H1 (cell line): ENCODE data around the gene PTX4. TPM values are rescaled to one million over a fixed set of nuclear protein-coding genes. Genes with fewer than 3 reads are reported as not detected.

ENCODE experiments used
- CTCF ChIA-PET: fragments of 300-600 bp; sonication (Branson Sonifier 250); formaldehyde crosslinking; loops from one replicate; lab custom pipeline; 2021; ENCODE audit not compliant: partially characterized antibody; lab: Charles Lee
- POLR2A ChIA-PET: fragments of 300-600 bp; sonication (Branson Sonifier 250); formaldehyde crosslinking; loops from one replicate; lab custom pipeline; 2021; ENCODE audit warnings: inconsistent platforms; ENCODE audit not compliant: partially characterized antibody; lab: Charles Lee
- DNase-seq, 2 experiments: peaks; one replicate each; pipeline versions ENCODE4 v3.0.0 to v3.0.0-alpha.2; 2010 to 2022; ENCODE audit warnings: low spot score in 2 of 2, low read depth in 1 of 2, mixed read lengths in 1 of 2
- FAIRE-seq: peaks from 2 replicates; lab custom pipeline; 2011; peaks lifted over from hg19 to GRCh38; lab: Jason Lieb, UNC
- H2AFZ ChIP-seq: 2 replicates; pipeline ENCODE4 v1.8.1; 2012; ENCODE audit warnings: low read length, inconsistent platforms
- H2AK5ac ChIP-seq: 2 replicates; pipeline ENCODE4 v1.6.1; 2013; ENCODE audit warnings: low read depth, low read length
- H2BK120ac ChIP-seq: replicated peaks from 2 replicates; pipeline ENCODE3; 2013; ENCODE audit warnings: low read depth, low read length, inconsistent platforms
- H2BK12ac ChIP-seq: 2 replicates; pipeline ENCODE4 v1.6.1; 2013; ENCODE audit warnings: low read depth, low read length
- H2BK15ac ChIP-seq: 2 replicates; pipeline ENCODE4 v1.6.1; 2013; ENCODE audit warnings: low read length
- H2BK20ac ChIP-seq: 2 replicates; pipeline ENCODE4 v1.6.1; 2013; ENCODE audit warnings: low read length
- H2BK5ac ChIP-seq: 2 replicates; pipeline ENCODE4 v1.6.1; 2013; ENCODE audit warnings: low read depth, low read length
- H3K14ac ChIP-seq: 2 replicates; pipeline ENCODE4 v1.6.1; 2013; ENCODE audit warnings: inconsistent platforms; ENCODE audit not compliant: insufficient read length
- H3K18ac ChIP-seq: 2 replicates; pipeline ENCODE4 v1.6.1; 2013; ENCODE audit warnings: low read length; ENCODE audit errors: extremely low read depth
- H3K23ac ChIP-seq: 2 replicates; pipeline ENCODE4 v1.6.1; 2013; ENCODE audit warnings: inconsistent platforms; ENCODE audit not compliant: insufficient read length
- H3K23me2 ChIP-seq: 2 replicates; pipeline ENCODE4 v1.6.1; 2013; ENCODE audit warnings: low read depth, low read length
- H3K27ac ChIP-seq: 2 replicates; pipeline ENCODE4 v1.6.1; 2011; ENCODE audit warnings: low read depth, low read length, inconsistent platforms
- H3K27me3 ChIP-seq, 4 experiments: replicated peaks in 1 of 4; 1 replicate in 1 of 4; 2 replicates in 3 of 4; pipeline versions ENCODE4 v1.6.1 to v1.8.1; 2011 to 2013; ENCODE audit warnings: low read length in 3 of 4, mild to moderate bottlenecking in 3 of 4, inconsistent platforms in 2 of 4, mixed read lengths in 2 of 4, moderate library complexity in 1 of 4; ENCODE audit not compliant: control insufficient read depth in 3 of 4, insufficient read depth in 3 of 4; ENCODE audit errors: extremely low read depth in 1 of 4
- H3K36me3 ChIP-seq, 4 experiments: 2 replicates each; pipeline versions ENCODE4 v1.6.1 to v1.8.1; 2011 to 2013; ENCODE audit warnings: mild to moderate bottlenecking in 4 of 4, low read length in 3 of 4, moderate library complexity in 2 of 4, control low read depth in 1 of 4, inconsistent platforms in 1 of 4; ENCODE audit not compliant: insufficient read depth in 4 of 4, control insufficient read depth in 2 of 4
- H3K4ac ChIP-seq: replicated peaks from 2 replicates; pipeline ENCODE3; 2013; ENCODE audit warnings: low read length, low read depth, mixed read lengths, inconsistent platforms; ENCODE audit not compliant: insufficient read length
- H3K4me1 ChIP-seq, 4 experiments: replicated peaks in 1 of 4; 1 replicate in 1 of 4; 2 replicates in 3 of 4; pipeline versions ENCODE4 v1.6.1 to v1.8.1; 2011 to 2013; ENCODE audit warnings: low read length in 3 of 4, inconsistent platforms in 2 of 4, mixed read lengths in 1 of 4; ENCODE audit not compliant: insufficient read depth in 4 of 4, control insufficient read depth in 3 of 4
- H3K4me2 ChIP-seq, 2 experiments: 2 replicates each; pipeline versions ENCODE4 v1.6.1 to v1.8.1; 2011 to 2013; ENCODE audit warnings: low read depth in 2 of 2, low read length in 2 of 2, control low read depth in 1 of 2, inconsistent platforms in 1 of 2, mild to moderate bottlenecking in 1 of 2; ENCODE audit not compliant: insufficient read depth in 1 of 2
- H3K4me3 ChIP-seq, 4 experiments: fragments of 200-600, 300-600 bp in 1 of 4; sonication (generic), shearing (Covaris generic), sonication (Bioruptor Twin) in 1 of 4; 2 replicates each; pipeline versions ENCODE4 v1.5.1 to v1.8.1; 2011 to 2016; ENCODE audit warnings: low read length in 4 of 4, low read depth in 3 of 4, control low read depth in 2 of 4, inconsistent platforms in 2 of 4, mild to moderate bottlenecking in 2 of 4, mixed read lengths in 1 of 4, moderate library complexity in 1 of 4; ENCODE audit not compliant: insufficient read depth in 2 of 4; ENCODE audit errors: extremely low read depth in 1 of 4
- H3K56ac ChIP-seq: replicated peaks from 2 replicates; pipeline ENCODE3; 2013; ENCODE audit warnings: low read depth, mild to moderate bottlenecking, mixed read lengths, low read length, inconsistent platforms; ENCODE audit not compliant: insufficient read length
- H3K79me1 ChIP-seq: 2 replicates; pipeline ENCODE4 v1.6.1; 2013; ENCODE audit warnings: low read depth, low read length, control low read depth
- H3K79me2 ChIP-seq, 2 experiments: 2 replicates each; pipeline versions ENCODE4 v1.6.1 to v1.8.1; 2012 to 2013; ENCODE audit warnings: low read length in 2 of 2, mild to moderate bottlenecking in 2 of 2, inconsistent platforms in 1 of 2; ENCODE audit not compliant: insufficient read depth in 2 of 2, control insufficient read depth in 1 of 2
- H3K9ac ChIP-seq, 4 experiments: replicated peaks in 1 of 4; 1 replicate in 1 of 4; 2 replicates in 3 of 4; pipeline versions ENCODE4 v1.6.1 to v1.8.1; 2011 to 2013; ENCODE audit warnings: low read depth in 3 of 4, low read length in 3 of 4, control low read depth in 2 of 4, mild to moderate bottlenecking in 2 of 4, moderate library complexity in 2 of 4, inconsistent platforms in 1 of 4; ENCODE audit errors: extremely low read depth in 1 of 4
- H3K9me3 ChIP-seq, 2 experiments: 2 replicates each; pipeline versions ENCODE4 v1.6.1 to v1.8.1; 2012 to 2013; ENCODE audit warnings: mild to moderate bottlenecking in 2 of 2, moderate library complexity in 2 of 2, control low read depth in 1 of 2, inconsistent platforms in 1 of 2, low read depth in 1 of 2, low read length in 1 of 2, mixed read lengths in 1 of 2; ENCODE audit not compliant: insufficient read depth in 2 of 2
- H4K20me1 ChIP-seq, 2 experiments: replicated peaks in 1 of 2; 2 replicates each; pipeline versions ENCODE3 to v1.8.1; 2011 to 2013; ENCODE audit warnings: inconsistent platforms in 2 of 2, low read length in 2 of 2, mild to moderate bottlenecking in 1 of 2; ENCODE audit not compliant: insufficient read depth in 2 of 2, control insufficient read depth in 1 of 2
- H4K5ac ChIP-seq: 2 replicates; pipeline ENCODE4 v1.6.1; 2013; ENCODE audit warnings: low read length, low read depth, mixed read lengths, inconsistent platforms; ENCODE audit not compliant: insufficient read length
- H4K8ac ChIP-seq: 2 replicates; pipeline ENCODE4 v1.8.0; 2013; ENCODE audit warnings: mild to moderate bottlenecking, moderate library complexity, low read length, inconsistent platforms; ENCODE audit not compliant: insufficient read depth; ENCODE audit errors: extremely low read depth
- H4K91ac ChIP-seq: replicated peaks from 2 replicates; pipeline ENCODE3; 2013; ENCODE audit warnings: low read length, mixed read lengths, inconsistent platforms; ENCODE audit not compliant: insufficient read length
- CBX5 ChIP-seq: fragments of 300-800, 300-1000 bp; sonication (generic); IDR thresholded peaks from 2 replicates; pipeline ENCODE4 v1.7.1; 2016; ENCODE audit warnings: antibody characterized with exemption, low read length, low read depth
- GTF2F1 ChIP-seq: IDR thresholded peaks from 2 replicates; pipeline ENCODE4 v1.6.1; 2012; ENCODE audit warnings: low read depth, low read length, improper control_type of control experiment, borderline replicate concordance
- JUND ChIP-seq: IDR thresholded peaks from 2 replicates; pipeline ENCODE4 v1.6.1; 2011; ENCODE audit warnings: mild to moderate bottlenecking, improper control_type of control experiment, low read length
- KDM5A ChIP-seq: fragments of 200-600 bp; IDR thresholded peaks from 2 replicates; pipeline ENCODE4 v1.7.1; 2012; ENCODE audit warnings: mild to moderate bottlenecking, low read length, inconsistent platforms, mixed read lengths
- WGBS, 2 experiments: shearing (Covaris generic) in 1 of 2; methylation state at CpG; one replicate each; pipeline versions ENCODE4 v1.1.6 to v1.1.7; 2013 to 2015; ENCODE audit warnings: low lambda C conversion rate in 2 of 2, mixed read lengths in 2 of 2, inconsistent platforms in 1 of 2, low coverage in 1 of 2, missing lambda C conversion rate in 1 of 2; ENCODE audit not compliant: insufficient replicate concordance in 2 of 2, insufficient coverage in 1 of 2, insufficient read length in 1 of 2; ENCODE audit errors: extremely low coverage in 1 of 2, missing lambda C conversion rate in 1 of 2; 5-methylcytosine and 5-hydroxymethylcytosine counted together
- polyA plus RNA-seq, 7 experiments: library from polyadenylated mRNA; depleted of rRNA in 3 of 7; stranded (reverse) in 5 of 7; unstranded in 2 of 7; fragments of >200 nt in 5 of 7; fragments of 200-250 nt in 2 of 7; gene quantifications; 1 replicate in 5 of 7; 2 replicates in 1 of 7; 4 replicates in 1 of 7; pipeline versions ENCODE4 v1.2.1 to v1.2.3, GENCODE V29; 2011 to 2013; ENCODE audit warnings: missing spikeins in 2 of 7, mixed read lengths in 2 of 7
- total RNA-seq: library from RNA; stranded (reverse); fragmentation: NEBNext Ultra II Directional; extraction: Animal tissue kit (Norgen Biotek cat#: 25700); gene quantifications from 2 replicates; pipeline ENCODE4 v1.2.1, GENCODE V29; 2021

Gene PTX4
- total and polyA plus RNA-seq, 2 of the 8 experiments (the other 6 are each of a cell fraction or from before 2014, with no cell fraction given), result not detected

DNA sequence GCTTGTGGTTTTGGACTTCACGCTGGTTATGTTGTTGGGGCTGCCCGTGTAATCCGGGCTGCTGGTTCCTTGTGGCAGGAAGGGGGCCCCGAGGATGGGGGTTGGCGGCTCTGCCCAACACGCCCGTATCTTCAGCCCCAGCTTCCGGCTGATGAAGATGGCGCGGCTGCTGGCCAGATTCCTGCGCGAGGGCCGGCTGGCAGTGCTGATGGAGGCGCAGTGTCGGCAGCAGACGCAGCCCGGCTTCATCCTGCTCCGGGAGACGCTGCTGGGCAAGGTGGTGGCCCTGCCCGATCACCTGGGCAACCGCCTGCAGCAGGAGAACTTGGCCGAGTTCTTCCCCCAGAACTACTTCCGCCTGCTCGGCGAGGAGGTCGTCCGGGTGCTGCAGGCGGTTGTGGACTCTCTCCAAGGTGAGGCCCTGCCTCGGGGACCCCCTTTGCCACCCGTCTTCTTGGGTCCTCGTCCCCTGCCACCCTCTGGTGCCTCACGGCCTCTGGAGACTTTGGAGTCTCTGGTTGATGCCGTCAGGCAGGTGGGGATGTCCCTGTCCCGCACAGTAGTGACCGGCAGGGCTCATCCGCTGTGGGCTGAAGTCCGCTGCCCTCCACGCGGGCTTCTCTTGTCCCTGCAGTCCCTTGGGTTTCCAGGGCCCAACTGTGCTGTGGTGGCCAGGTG lies 6.6 kb upstream of the PTX4 start:
- H3K79me1 ChIP-seq, result peaks cover 3% of the 10 kb centered on the region
- FAIRE-seq (no peak), DNase-seq (no peak)
- no peak overlapping the region for H2AK5ac ChIP-seq
- ChIA-PET CTCF (interaction anchor here (0.6 to 2.2 kb wide), 4 partner anchors 12 to 65 kb away, joined by 3 to 7 read pairs (median 3); partner anchors contain the start of gene PERCC1), POLR2A (interaction anchor here (1.1 to 16.8 kb wide), 5 partner anchors 9 to 65 kb away, joined by 3 to 175 read pairs (median 7); no protein-coding TSS in a partner anchor)
- no peak overlapping the region for H2BK20ac ChIP-seq
- H2AFZ ChIP-seq, result no peak overlapping the region
- no peak overlapping the region for H3K18ac ChIP-seq
- no peak overlapping the region for H3K4me3 ChIP-seq
- H3K4me1 ChIP-seq, result peaks cover 0 to 8% (median 5%) of the 10 kb centered on the region in 4 experiments; a peak in 4 of 7 replicates
- WGBS, 2 experiments, result 93% methylated on average over 34 of the region's 39 CpGs; no CpG with 5 or more reads in 1 of the 2 experiments
- no peaks in the 10 kb centered on the region for H3K27me3 ChIP-seq
- H2BK12ac ChIP-seq, result no peak overlapping the region
- H3K9me3 ChIP-seq, result no peaks in the 10 kb centered on the region
- H4K91ac ChIP-seq, result no peak overlapping the region
- no peak overlapping the region for H2BK120ac ChIP-seq
- H2BK5ac ChIP-seq, result no peak overlapping the region
- no peak for TF ChIP-seq JUND
- TF ChIP-seq GTF2F1, result no peak
- TF ChIP-seq CBX5, result no peak
- TF ChIP-seq KDM5A, result no peak
- peaks cover 9% of the 10 kb centered on the region for H3K23me2 ChIP-seq
- no peak overlapping the region for H3K56ac ChIP-seq
- H3K27ac ChIP-seq, result no peak overlapping the region
- no peak overlapping the region for H3K4me2 ChIP-seq
- no peak overlapping the region for H3K14ac ChIP-seq
- no peak overlapping the region for H3K4ac ChIP-seq
- peaks cover 0 to 12% of the 10 kb centered on the region in 2 experiments; a peak in 1 of 4 replicates for H3K79me2 ChIP-seq
- no peak overlapping the region for H4K5ac ChIP-seq
- H4K20me1 ChIP-seq, result peaks cover 3 to 4% of the 10 kb centered on the region in 2 experiments
- H3K23ac ChIP-seq, result no peak overlapping the region
- no peak overlapping the region for H3K9ac ChIP-seq
- no peak overlapping the region for H2BK15ac ChIP-seq
- peak overlapping the region; percentile 28; the same call in 1 of the 2 replicates for H4K8ac ChIP-seq
- peaks cover 11 to 47% (median 23%) of the 10 kb centered on the region in 4 experiments for H3K36me3 ChIP-seq
